Osteocyte (in vitro differentiated cells): ENCODE data around the gene RPAP3. TPM values are rescaled to one million over a fixed set of nuclear protein-coding genes. Genes with fewer than 3 reads are reported as not detected.
A peak's percentile ranks its signal among the peaks of the same experiment; 100 is the strongest.
"Not testable (repeated sequence)": the region's sequence is repeated elsewhere in the genome, so short reads cannot be mapped to it uniquely, and the experiment has no call there.

Source experiments
- DNase-seq: peaks from one replicate; pipeline ENCODE4 v3.0.0; 2021; ENCODE audit warnings: mixed read lengths; ENCODE audit not compliant: unreplicated experiment; ENCODE audit errors: extremely low spot score
- H3K27ac Mint-ChIP-seq: one replicate; pipeline ENCODE4 v1.8.0; 2021; ENCODE audit warnings: mild to moderate bottlenecking, mixed read lengths; ENCODE audit not compliant: unreplicated experiment
- H3K27me3 Mint-ChIP-seq: one replicate; pipeline ENCODE4 v1.8.0; 2021; ENCODE audit warnings: mixed read lengths; ENCODE audit not compliant: unreplicated experiment
- H3K36me3 Mint-ChIP-seq: one replicate; pipeline ENCODE4 v1.8.0; 2021; ENCODE audit warnings: mixed read lengths; ENCODE audit not compliant: unreplicated experiment
- H3K4me1 Mint-ChIP-seq: one replicate; pipeline ENCODE4 v1.8.0; 2021; ENCODE audit warnings: mixed read lengths; ENCODE audit not compliant: unreplicated experiment
- H3K4me3 Mint-ChIP-seq: one replicate; pipeline ENCODE4 v1.8.0; 2021; ENCODE audit warnings: mild to moderate bottlenecking, moderate library complexity, mixed read lengths; ENCODE audit not compliant: unreplicated experiment
- H3K9me3 Mint-ChIP-seq: one replicate; pipeline ENCODE4 v1.8.0; 2021; ENCODE audit warnings: mixed read lengths; ENCODE audit not compliant: unreplicated experiment
- total RNA-seq: library from RNA; stranded (reverse); gene quantifications from 2 replicates; pipeline ENCODE4 v1.2.1, GENCODE V29; 2021
- TF ChIP-seq, protein P1 (sequence below): fragments of 200-600 bp; sonication (generic); IDR thresholded peaks from 2 replicates; pipeline ENCODE4 v1.5.0; 2021; ENCODE audit warnings: antibody characterized with exemption, mild to moderate bottlenecking, moderate library complexity

RPAP3 gene
- total RNA-seq, 1 donor from 2014 or later: 33.4 TPM

DNA sequence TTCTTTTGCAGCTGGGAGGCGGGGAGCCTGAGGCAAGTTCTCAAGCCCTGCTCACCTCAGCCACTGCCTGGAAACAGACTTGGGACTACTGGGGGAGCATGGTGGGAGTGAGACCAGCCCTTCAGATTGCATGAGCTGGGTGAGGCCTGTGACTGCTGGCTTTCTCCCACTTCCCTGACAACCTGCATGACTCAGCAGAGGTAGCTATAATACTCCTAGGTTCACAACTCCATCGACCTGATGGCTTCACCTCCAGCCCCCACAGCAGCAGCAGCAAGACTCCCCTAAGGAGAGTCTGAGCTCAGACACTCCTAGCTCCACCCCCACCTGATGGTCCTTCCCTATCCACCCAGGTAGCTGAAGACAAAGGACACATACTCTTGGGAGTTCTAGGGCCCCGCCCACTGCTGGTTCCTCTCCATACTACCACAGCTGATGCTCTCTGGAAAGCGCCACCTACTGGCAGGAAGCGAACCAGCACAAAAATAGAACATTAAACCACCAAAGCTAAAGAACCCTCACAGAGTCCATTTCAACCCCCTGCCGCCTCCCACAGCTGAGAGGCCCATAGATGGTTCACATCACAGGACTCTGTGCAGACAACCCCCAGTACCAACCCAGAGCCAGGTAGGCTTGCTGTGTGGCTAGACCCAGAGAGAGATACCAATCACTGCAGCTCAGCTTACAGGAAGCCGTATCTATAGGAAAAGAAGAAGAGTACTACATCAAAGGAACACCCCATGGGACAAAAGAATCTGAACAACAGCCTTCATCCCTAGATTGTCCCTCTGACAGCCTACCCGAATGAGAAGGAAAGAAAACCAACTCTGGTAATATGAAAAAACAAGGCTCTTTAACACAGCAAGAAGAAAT, 68.7 kb downstream of the RPAP3 start:
- Mint-ChIP-seq H3K36me3 (peaks cover 42% of the 10 kb centered on the region), H3K27ac (no peak overlapping the region), H3K4me1 (no peaks in the 10 kb centered on the region), H3K4me3 (no peak overlapping the region), H3K9me3 (peaks cover 30% of the 10 kb centered on the region), H3K27me3 (no peaks in the 10 kb centered on the region)
- DNase-seq: no peak
- TF ChIP-seq, protein P1, sequence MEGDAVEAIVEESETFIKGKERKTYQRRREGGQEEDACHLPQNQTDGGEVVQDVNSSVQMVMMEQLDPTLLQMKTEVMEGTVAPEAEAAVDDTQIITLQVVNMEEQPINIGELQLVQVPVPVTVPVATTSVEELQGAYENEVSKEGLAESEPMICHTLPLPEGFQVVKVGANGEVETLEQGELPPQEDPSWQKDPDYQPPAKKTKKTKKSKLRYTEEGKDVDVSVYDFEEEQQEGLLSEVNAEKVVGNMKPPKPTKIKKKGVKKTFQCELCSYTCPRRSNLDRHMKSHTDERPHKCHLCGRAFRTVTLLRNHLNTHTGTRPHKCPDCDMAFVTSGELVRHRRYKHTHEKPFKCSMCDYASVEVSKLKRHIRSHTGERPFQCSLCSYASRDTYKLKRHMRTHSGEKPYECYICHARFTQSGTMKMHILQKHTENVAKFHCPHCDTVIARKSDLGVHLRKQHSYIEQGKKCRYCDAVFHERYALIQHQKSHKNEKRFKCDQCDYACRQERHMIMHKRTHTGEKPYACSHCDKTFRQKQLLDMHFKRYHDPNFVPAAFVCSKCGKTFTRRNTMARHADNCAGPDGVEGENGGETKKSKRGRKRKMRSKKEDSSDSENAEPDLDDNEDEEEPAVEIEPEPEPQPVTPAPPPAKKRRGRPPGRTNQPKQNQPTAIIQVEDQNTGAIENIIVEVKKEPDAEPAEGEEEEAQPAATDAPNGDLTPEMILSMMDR: peak; percentile 47

DNA sequence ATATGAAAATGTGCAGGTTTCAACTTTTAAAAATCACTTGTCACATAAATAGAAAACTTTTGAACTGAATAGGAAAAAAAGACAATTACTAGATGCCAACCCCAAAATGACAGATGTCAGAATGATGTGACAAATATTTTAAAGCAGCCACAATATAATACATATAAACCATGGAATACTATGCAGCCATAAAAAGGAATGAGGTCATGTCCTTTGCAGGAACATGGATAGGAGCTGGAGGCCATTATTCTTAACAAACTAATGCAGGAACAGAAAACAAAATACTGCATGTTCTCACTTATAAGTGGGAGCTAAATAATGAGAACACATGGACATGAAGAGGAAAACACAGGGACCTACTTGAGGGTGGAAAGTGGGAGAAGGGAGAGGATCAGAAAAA, 70.1 kb downstream of the RPAP3 start:
- Mint-ChIP-seq H3K36me3 (peaks cover 42% of the 10 kb centered on the region), H3K9me3 (peaks cover 22% of the 10 kb centered on the region)
- H3K4me3 Mint-ChIP-seq, H3K27ac Mint-ChIP-seq, DNase-seq, H3K4me1 Mint-ChIP-seq, H3K27me3 Mint-ChIP-seq: not testable (repeated sequence)

DNA sequence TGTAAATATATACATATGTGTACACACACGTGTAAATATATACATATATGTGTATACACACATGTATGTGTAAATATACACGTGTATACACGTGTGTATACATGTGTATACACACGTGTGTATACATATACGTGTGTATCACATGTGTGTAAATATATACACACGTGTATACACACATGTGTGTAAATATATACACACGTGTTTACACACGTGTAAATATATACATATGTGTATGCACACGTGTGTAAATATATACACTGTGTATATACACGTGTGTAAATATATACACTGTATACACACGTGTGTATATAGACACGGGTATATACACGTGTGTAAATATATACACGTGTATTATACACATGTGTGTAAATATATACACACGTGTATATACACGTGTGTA, 71.7 kb downstream of the RPAP3 start:
- Mint-ChIP-seq H3K36me3 (peaks cover 40% of the 10 kb centered on the region), H3K9me3 (peaks cover 15% of the 10 kb centered on the region), H3K4me1 (no peaks in the 10 kb centered on the region), H3K27me3 (no peaks in the 10 kb centered on the region), H3K27ac (no peak overlapping the region), H3K4me3 (no peak overlapping the region)
- TF ChIP-seq, protein P1: no peak
- DNase-seq: no peak

DNA sequence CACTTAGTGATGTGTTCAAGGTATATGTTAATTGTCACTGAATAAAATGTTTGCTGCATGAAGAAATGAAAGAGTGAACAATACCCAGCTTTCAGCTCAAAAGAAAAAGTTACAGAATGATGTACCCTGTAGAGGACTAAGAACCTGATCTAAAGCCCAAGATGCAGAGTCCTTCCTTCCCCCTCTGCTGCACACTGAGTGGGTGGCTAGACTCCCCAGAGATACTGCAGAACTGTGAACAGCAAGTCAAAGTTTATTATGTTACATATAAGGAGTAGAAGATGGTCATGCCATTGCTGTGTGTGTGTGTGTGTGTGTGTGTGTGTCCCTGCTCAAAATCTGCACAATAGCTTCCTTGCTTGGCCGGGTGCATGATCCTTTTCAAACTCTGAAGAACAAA, 83.9 kb downstream of the RPAP3 start:
- H3K4me3 Mint-ChIP-seq: no peak overlapping the region
- no peak overlapping the region for H3K27ac Mint-ChIP-seq
- no peaks in the 10 kb centered on the region for H3K27me3 Mint-ChIP-seq
- TF ChIP-seq, protein P1: no peak
- H3K36me3 Mint-ChIP-seq: peaks cover 22% of the 10 kb centered on the region
- no peak for DNase-seq
- no peaks in the 10 kb centered on the region for H3K4me1 Mint-ChIP-seq
- peaks cover 5% of the 10 kb centered on the region for H3K9me3 Mint-ChIP-seq

DNA sequence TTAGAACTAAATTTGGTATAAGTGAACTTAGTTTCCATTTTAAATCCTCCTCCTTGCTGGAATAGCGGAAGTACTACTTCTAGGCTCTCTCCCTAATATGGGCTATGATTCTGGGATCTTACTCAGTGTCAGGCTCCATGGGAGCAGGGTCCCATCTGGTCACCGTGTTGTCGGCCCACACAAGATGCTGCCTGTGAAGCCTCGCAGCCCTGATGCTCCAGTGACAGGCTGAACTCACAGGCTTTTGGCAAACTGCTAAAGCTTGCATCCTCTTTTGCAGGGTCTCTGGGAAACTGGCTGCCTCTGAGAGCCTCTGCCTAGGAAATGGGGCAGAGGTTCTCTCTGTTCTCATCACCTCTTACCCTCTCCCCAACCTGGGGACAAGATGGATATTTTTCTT, 88.4 kb downstream of the RPAP3 start:
- H3K4me3 Mint-ChIP-seq: no peak overlapping the region
- H3K9me3 Mint-ChIP-seq: peaks cover 2% of the 10 kb centered on the region
- TF ChIP-seq, protein P1: no peak
- H3K36me3 Mint-ChIP-seq: peaks cover 16% of the 10 kb centered on the region
- no peaks in the 10 kb centered on the region for H3K4me1 Mint-ChIP-seq
- no peaks in the 10 kb centered on the region for H3K27me3 Mint-ChIP-seq
- no peak overlapping the region for H3K27ac Mint-ChIP-seq
- no peak for DNase-seq
